GM12891 (cell line): ENCODE data around the gene MCUR1.

Source experiments
- PAX5 ChIP-seq: IDR thresholded peaks from 2 replicates; pipeline ENCODE4 v1.6.1; 2011; ENCODE audit warnings: low read length, moderate library complexity, mild to moderate bottlenecking; ENCODE audit not compliant: insufficient read depth, severe bottlenecking
- POLR2A ChIP-seq: IDR thresholded peaks from 2 replicates; pipeline ENCODE4 v1.6.1; 2011; ENCODE audit warnings: low read depth, low read length, control low read depth
- POLR2AphosphoS5 ChIP-seq: IDR thresholded peaks from 2 replicates; pipeline ENCODE4 v1.6.1; 2011; ENCODE audit warnings: low read depth, low read length, control low read depth
- POU2F2 ChIP-seq: IDR thresholded peaks from 2 replicates; pipeline ENCODE4 v1.6.1; 2011; ENCODE audit warnings: low read depth, mild to moderate bottlenecking, control low read depth, low read length, moderate library complexity
- SPI1 ChIP-seq: IDR thresholded peaks from 2 replicates; pipeline ENCODE4 v1.6.1; 2011; ENCODE audit warnings: low read depth, low read length, control low read depth
- TAF1 ChIP-seq: IDR thresholded peaks from 2 replicates; pipeline ENCODE4 v1.6.1; 2011; ENCODE audit warnings: low read depth, low read length, control low read depth

- TF ChIP-seq POLR2A (no peak), POLR2AphosphoS5 (no peak), PAX5 (no peak), TAF1 (no peak), SPI1 (no peak), POU2F2 (no peak)
Measured at GRCh38 chr6:13808801-13809200, 5.6 kb downstream of the MCUR1 start.
